Keratinocyte (primary cell): ENCODE measurements around the gene NDUFAF3. TPM values are rescaled to one million over a fixed set of nuclear protein-coding genes. Genes with fewer than 3 reads are reported as not detected.

Experiments
- DNase-seq: peaks from one replicate; pipeline ENCODE4 v3.0.0-alpha.2; 2011; ENCODE audit warnings: low read depth, missing footprints, low spot score
- FAIRE-seq: peaks from 2 replicates; lab custom pipeline; 2011; peaks lifted over from hg19 to GRCh38; lab: Jason Lieb, UNC
- H2AFZ ChIP-seq: 2 replicates; pipeline ENCODE4 v1.6.0; 2012; ENCODE audit warnings: low read length, control low read depth, inconsistent platforms; ENCODE audit not compliant: control insufficient read depth
- H3K27ac ChIP-seq: 2 replicates; pipeline ENCODE4 v1.5.1; 2011; ENCODE audit warnings: low read length; ENCODE audit not compliant: control insufficient read depth, insufficient read depth
- H3K27me3 ChIP-seq: 3 replicates; pipeline ENCODE4 v1.6.0; 2011; ENCODE audit warnings: low read length; ENCODE audit not compliant: control insufficient read depth, insufficient read depth; ENCODE audit errors: extremely low read depth
- H3K36me3 ChIP-seq, 2 experiments: 2 replicates in 1 of 2; 3 replicates in 1 of 2; pipeline ENCODE4 v1.5.1; 2011; ENCODE audit warnings: low read length in 2 of 2, mild to moderate bottlenecking in 1 of 2; ENCODE audit not compliant: control insufficient read depth in 2 of 2, insufficient read depth in 2 of 2; ENCODE audit errors: extremely low read depth in 1 of 2
- H3K4me1 ChIP-seq: 3 replicates; pipeline ENCODE4 v1.5.1; 2011; ENCODE audit warnings: low read length; ENCODE audit not compliant: control insufficient read depth, insufficient read depth; ENCODE audit errors: extremely low read depth
- H3K4me2 ChIP-seq: 3 replicates; pipeline ENCODE4 v1.6.0; 2011; ENCODE audit warnings: low read depth, low read length; ENCODE audit not compliant: control insufficient read depth, insufficient read depth; ENCODE audit errors: extremely low read depth
- H3K4me3 ChIP-seq, 3 experiments: fragments of 200-600 bp in 1 of 3; sonication (generic) in 1 of 3; 2 replicates in 2 of 3; 3 replicates in 1 of 3; pipeline ENCODE4 v1.5.1; 2011 to 2016; ENCODE audit warnings: low read length in 3 of 3, mild to moderate bottlenecking in 3 of 3, control low read depth in 2 of 3, inconsistent platforms in 1 of 3, low read depth in 1 of 3, mixed read lengths in 1 of 3, mixed run types in 1 of 3, moderate library complexity in 1 of 3; ENCODE audit not compliant: control insufficient read depth in 2 of 3, insufficient read depth in 2 of 3; ENCODE audit errors: extremely low read depth in 1 of 3
- H3K79me2 ChIP-seq: 2 replicates; pipeline ENCODE4 v1.6.0; 2012; ENCODE audit warnings: low read length; ENCODE audit not compliant: control insufficient read depth, insufficient read depth
- H3K9ac ChIP-seq: 3 replicates; pipeline ENCODE4 v1.6.0; 2011; ENCODE audit warnings: low read length; ENCODE audit not compliant: control insufficient read depth, insufficient read depth; ENCODE audit errors: extremely low read depth
- H3K9me1 ChIP-seq: 3 replicates; pipeline ENCODE4 v1.6.0; 2011; ENCODE audit warnings: low read length; ENCODE audit not compliant: control insufficient read depth, insufficient read depth; ENCODE audit errors: extremely low read depth
- H3K9me3 ChIP-seq: 2 replicates; pipeline ENCODE4 v1.5.1; 2012; ENCODE audit warnings: low read depth, low read length; ENCODE audit not compliant: control insufficient read depth
- H4K20me1 ChIP-seq: 3 replicates; pipeline ENCODE4 v1.6.0; 2011; ENCODE audit warnings: low read length; ENCODE audit not compliant: control insufficient read depth, insufficient read depth; ENCODE audit errors: extremely low read depth
- CTCF ChIP-seq, 3 experiments: IDR thresholded peaks in 1 of 3; conservative IDR thresholded peaks in 1 of 3; optimal IDR thresholded peaks in 1 of 3; 2 replicates in 2 of 3; 3 replicates in 1 of 3; pipeline versions ENCODE3 to v1.5.1; 2011; ENCODE audit warnings: low read length in 3 of 3, mild to moderate bottlenecking in 3 of 3, moderate library complexity in 2 of 3, control low read depth in 1 of 3, inconsistent platforms in 1 of 3; ENCODE audit not compliant: insufficient read depth in 2 of 3; ENCODE audit errors: extremely low read depth in 1 of 3
- EZH2 ChIP-seq: IDR thresholded peaks from one replicate; pipeline ENCODE4 v1.6.1; 2012; ENCODE audit warnings: inconsistent platforms, mild to moderate bottlenecking, low read length, moderate library complexity
- dilution Hi-C: fragments of 300-500 bp; cut with MboI; formaldehyde crosslinking; loops from one replicate; pipeline ENCODE4 v1.7.0; 2020; ENCODE audit warnings: low sequenced_read_pairs; ENCODE audit not compliant: extremely low pct_ligation_motif_present
- polyA plus RNA-seq, 5 experiments: library from polyadenylated mRNA; depleted of rRNA in 3 of 5; stranded (reverse) in 3 of 5; stranded (forward) in 1 of 5; unstranded in 1 of 5; fragments of >200 nt; gene quantifications; 1 replicate in 1 of 5; 2 replicates in 3 of 5; 3 replicates in 1 of 5; pipeline versions ENCODE4 v1.2.1 to v1.2.3, GENCODE V29; 2011 to 2012; ENCODE audit warnings: missing spikeins in 2 of 5, low read depth in 1 of 5, low replicate concordance in 1 of 5

Gene NDUFAF3
- polyA plus RNA-seq, 1 donor (not counting 4 experiments of a cell fraction or from before 2014, with no cell fraction given) = 38.3 TPM

DNA sequence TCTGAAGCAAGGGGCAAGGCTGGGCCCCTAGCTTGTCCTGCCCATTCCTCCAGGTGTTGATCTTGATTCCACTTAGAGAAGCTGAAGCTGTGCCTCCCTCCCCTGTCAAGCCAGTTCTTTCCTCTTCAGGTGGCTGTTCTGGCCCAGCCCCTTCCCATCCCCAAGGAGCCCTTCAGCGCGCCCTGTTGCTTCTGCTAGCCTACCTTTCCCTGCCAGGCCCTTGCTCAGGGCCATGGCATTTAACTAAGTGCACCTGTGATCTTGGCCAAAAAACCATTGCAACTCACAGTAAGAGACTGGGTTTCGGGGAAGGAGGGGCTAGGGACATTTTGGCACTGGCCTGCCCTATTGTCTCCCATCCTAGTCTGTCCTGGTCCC, 16.6 kb upstream of the NDUFAF3 start:
- Histone ChIP-seq H3K9me3 (no peaks in the 10 kb centered on the region), H3K4me3 (no peak overlapping the region), H3K27me3 (no peaks in the 10 kb centered on the region), H2AFZ (no peak overlapping the region), H3K36me3 (no peaks in the 10 kb centered on the region), H3K4me2 (no peak overlapping the region), H3K79me2 (peaks cover 21% of the 10 kb centered on the region), H3K4me1 (peaks cover 14% of the 10 kb centered on the region), H3K9ac (no peak overlapping the region), H4K20me1 (no peaks in the 10 kb centered on the region), H3K9me1 (peaks cover 7% of the 10 kb centered on the region), H3K27ac (no peak overlapping the region)
- DNase-seq (no peak), FAIRE-seq (no peak)
- dilution Hi-C loops = no loop called here
- TF ChIP-seq EZH2 (no peak), CTCF (optimal IDR thresholded peaks at IDR 0.05 in 1 of 3, IDR thresholded peaks at IDR 0.05 in 1 of 3, conservative IDR thresholded peaks at IDR 0.05 in 1 of 3; ENCODE audit: extremely low read depth in 1 of 3, insufficient read depth in 2 of 3, low read length in 3 of 3) (no peak)

- Histone ChIP-seq H3K4me2 (peak overlapping the region; percentile 97), H3K27ac (no peak overlapping the region), H3K27me3 (no peaks in the 10 kb centered on the region), H3K4me1 (peaks cover 14% of the 10 kb centered on the region), H4K20me1 (no peaks in the 10 kb centered on the region), H3K9me3 (no peaks in the 10 kb centered on the region), H2AFZ (no peak overlapping the region), H3K36me3 (no peaks in the 10 kb centered on the region), H3K4me3 (peak overlapping the region in 1 of 3 experiments; percentile 91), H3K79me2 (peaks cover 21% of the 10 kb centered on the region), H3K9me1 (peaks cover 7% of the 10 kb centered on the region), H3K9ac (no peak overlapping the region)
- TF ChIP-seq CTCF (optimal IDR thresholded peaks at IDR 0.05 in 1 of 3, IDR thresholded peaks at IDR 0.05 in 1 of 3, conservative IDR thresholded peaks at IDR 0.05 in 1 of 3; ENCODE audit: extremely low read depth in 1 of 3, insufficient read depth in 2 of 3, low read length in 3 of 3) = no peak
- TF ChIP-seq EZH2 = no peak
- no peak for DNase-seq
- FAIRE-seq = no peak
- dilution Hi-C loops = no loop called here
These were observed 15.9 kb upstream of the NDUFAF3 start for GRCh38 chr3:49005998-49006397.
